GM08714 (cell line): ENCODE results near the gene EXOC4.

Experiments
- H3K4me3 ChIP-seq: fragments of 200-500 bp; sonication (Bioruptor generic); 2 replicates; pipeline ENCODE4 v1.5.1; 2014; ENCODE audit warnings: mild to moderate bottlenecking, low read length, inconsistent platforms
- ZNF274 ChIP-seq: IDR thresholded peaks from 2 replicates; pipeline ENCODE4 v1.6.1; 2012; ENCODE audit warnings: mild to moderate bottlenecking, low read depth, low read length

The EXOC4 gene

GRCh38 chr7:133744451-133744850 is 491.6 kb downstream of the EXOC4 start:
- no peak overlapping the region for H3K4me3 ChIP-seq
- no peak for TF ChIP-seq ZNF274

DNA sequence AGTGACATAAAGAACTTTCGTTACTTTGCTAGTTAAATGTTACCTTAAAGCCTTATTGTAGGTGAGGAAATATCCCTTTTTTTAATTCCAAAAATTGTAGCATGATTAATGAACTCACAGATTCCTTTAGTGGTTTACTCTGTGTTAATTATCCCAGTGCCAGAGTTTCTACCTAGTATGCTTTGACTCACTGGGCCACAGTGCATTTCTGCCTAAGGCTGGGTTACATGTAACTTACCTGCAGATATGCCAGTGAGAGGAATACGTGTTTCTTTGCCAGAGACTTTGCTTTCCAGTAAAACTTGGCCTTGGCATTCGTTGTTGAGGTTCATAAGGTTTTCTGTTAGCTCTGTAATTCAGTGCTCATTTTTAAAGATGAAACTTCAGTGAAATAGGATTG is 493.4 kb downstream of the EXOC4 start:
- TF ChIP-seq ZNF274 = no peak

DNA sequence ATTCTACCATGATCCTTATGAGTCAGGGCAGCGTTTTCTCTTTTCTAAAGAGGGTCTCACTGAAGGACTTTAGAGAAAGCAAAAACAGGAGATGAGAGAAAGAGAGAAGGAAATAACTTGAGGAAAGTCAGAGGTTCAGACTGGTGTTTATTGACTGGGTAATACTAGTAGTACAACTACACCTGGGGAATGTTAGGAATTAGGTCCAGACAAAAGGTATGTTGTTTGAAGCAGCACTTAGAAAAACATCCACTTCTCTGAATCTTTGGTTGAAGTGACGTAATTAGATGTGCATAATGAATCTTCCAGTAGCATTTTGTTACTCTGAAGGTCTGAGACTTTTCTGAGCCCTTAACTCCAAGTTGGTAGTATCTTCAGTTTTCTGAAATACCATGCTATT is 494.0 kb downstream of the EXOC4 start:
- TF ChIP-seq ZNF274 = no peak
- H3K4me3 ChIP-seq = no peak overlapping the region

More for the DNA sequence above, 493.4 kb downstream of the EXOC4 start:
- no peak overlapping the region for H3K4me3 ChIP-seq

GRCh38 chr7:133748443-133749407 is 495.8 kb downstream of the EXOC4 start:
- no peak for TF ChIP-seq ZNF274
- no peak overlapping the region for H3K4me3 ChIP-seq

DNA sequence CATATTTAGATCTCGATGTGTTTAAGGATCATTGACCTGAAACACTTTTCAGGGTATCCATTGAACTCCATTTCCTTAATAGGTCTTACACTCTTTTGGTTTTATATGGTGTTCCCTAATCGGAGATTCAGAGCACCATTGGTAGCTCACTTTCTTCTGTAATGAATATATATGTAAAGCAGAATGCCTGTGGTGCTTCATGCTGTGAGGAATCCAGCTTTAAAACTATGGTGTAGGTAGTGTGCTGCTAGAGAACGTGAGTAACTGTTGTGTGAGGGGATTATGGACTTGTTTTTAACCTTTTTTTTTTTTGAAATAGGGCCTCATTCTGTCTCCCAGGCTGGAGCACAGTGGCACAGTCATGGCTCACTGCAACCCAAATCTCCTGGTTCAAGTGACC is 497.4 kb downstream of the EXOC4 start:
- TF ChIP-seq ZNF274 = no peak
- no peak overlapping the region for H3K4me3 ChIP-seq

- no peak overlapping the region for H3K4me3 ChIP-seq
- no peak for TF ChIP-seq ZNF274
Measured at GRCh38 chr7:133751079-133751478, 498.2 kb downstream of the EXOC4 start.

- H3K4me3 ChIP-seq = no peak overlapping the region
- no peak for TF ChIP-seq ZNF274
Measured at GRCh38 chr7:133753513-133753912, 500.6 kb downstream of the EXOC4 start.

- H3K4me3 ChIP-seq = no peak overlapping the region
- no peak for TF ChIP-seq ZNF274
Measured at GRCh38 chr7:133754708-133755107, 501.8 kb downstream of the EXOC4 start.

DNA sequence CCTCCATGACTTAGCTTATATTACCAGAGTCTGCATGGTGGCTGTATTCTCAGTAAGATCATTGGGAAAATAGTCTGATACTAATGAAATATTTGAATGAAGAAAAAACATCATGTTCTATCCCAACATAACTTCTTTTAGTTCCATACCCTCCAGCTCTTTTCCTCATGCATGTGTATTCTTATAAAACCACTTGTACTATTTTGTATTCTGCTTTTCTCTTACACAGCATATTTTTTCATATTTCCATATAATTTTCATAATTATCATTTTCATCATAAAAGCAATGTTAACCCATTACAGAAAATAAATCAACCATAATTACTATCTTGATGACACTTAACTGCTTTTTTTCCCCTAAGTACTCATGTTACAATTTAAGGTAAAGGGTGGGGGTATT is 503.0 kb downstream of the EXOC4 start:
- no peak overlapping the region for H3K4me3 ChIP-seq
- no peak for TF ChIP-seq ZNF274

GRCh38 chr7:133761443-133761842 is 508.6 kb downstream of the EXOC4 start:
- TF ChIP-seq ZNF274 = no peak
- H3K4me3 ChIP-seq = no peak overlapping the region

GRCh38 chr7:133763076-133763640 is 510.3 kb downstream of the EXOC4 start:
- TF ChIP-seq ZNF274 = no peak
- H3K4me3 ChIP-seq = no peak overlapping the region

GRCh38 chr7:133769668-133770067 is 516.8 kb downstream of the EXOC4 start:
- no peak overlapping the region for H3K4me3 ChIP-seq
- no peak for TF ChIP-seq ZNF274

GRCh38 chr7:133770863-133771492 is 518.1 kb downstream of the EXOC4 start:
- TF ChIP-seq ZNF274 = no peak
- H3K4me3 ChIP-seq = no peak overlapping the region

DNA sequence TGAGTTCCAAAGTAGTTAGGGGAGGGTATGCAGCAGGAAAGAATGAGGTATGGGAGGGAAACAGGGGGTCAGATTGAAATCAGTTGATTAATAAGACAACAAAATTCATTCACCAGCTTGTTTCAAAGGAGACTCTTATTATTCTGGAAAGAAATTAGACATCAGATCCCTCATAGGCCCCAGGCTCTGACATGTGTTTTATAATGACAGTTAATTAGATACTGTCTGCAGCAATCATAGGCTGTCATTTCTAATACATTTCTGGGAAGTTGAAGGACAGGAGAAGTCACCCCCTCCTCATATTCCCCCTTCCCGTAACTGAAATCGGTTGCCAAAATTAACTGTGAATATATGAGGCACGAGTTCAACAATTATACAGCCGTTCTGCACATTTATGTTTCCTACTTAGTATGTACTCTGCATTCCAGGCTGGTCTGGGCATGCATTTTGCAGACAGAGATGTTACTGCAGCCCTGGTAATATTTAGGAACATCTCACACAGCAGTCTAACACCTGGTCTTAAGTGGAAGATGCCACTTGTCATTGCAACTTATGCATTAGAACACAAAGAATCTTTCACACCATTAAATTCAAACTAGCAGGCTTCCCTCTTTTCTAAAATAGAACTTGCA is 519.0 kb downstream of the EXOC4 start:
- TF ChIP-seq ZNF274 = no peak
- no peak overlapping the region for H3K4me3 ChIP-seq
